GM18498 (cell line): ENCODE measurements around the gene MAML3.

Experiments
- ATAC-seq: cut with Tn5 transposase; IDR thresholded peaks from one replicate; pipeline ENCODE4 v1.9.1; 2021; ENCODE audit warnings: mild to moderate bottlenecking, moderate library complexity; ENCODE audit not compliant: unreplicated experiment

The MAML3 gene

GRCh38 chr4:140048419-140048995 is 105.5 kb downstream of the MAML3 start:
- ATAC-seq: no peak

- no peak for ATAC-seq
Measured at GRCh38 chr4:140047786-140048185, 106.2 kb downstream of the MAML3 start.

GRCh38 chr4:140047017-140047640 is 106.9 kb downstream of the MAML3 start:
- ATAC-seq: no peak

- no peak for ATAC-seq
Measured at GRCh38 chr4:140046543-140046942, 107.4 kb downstream of the MAML3 start.

- ATAC-seq: no peak
Measured at GRCh38 chr4:140046016-140046415, 108.0 kb downstream of the MAML3 start.

- no peak for ATAC-seq
Measured at GRCh38 chr4:140044337-140044902, 109.6 kb downstream of the MAML3 start.

- no peak for ATAC-seq
Measured at GRCh38 chr4:140042634-140043033, 111.3 kb downstream of the MAML3 start.

GRCh38 chr4:140038031-140038533 is 115.9 kb downstream of the MAML3 start:
- ATAC-seq: no peak

GRCh38 chr4:140037353-140038030 is 116.5 kb downstream of the MAML3 start:
- no peak for ATAC-seq

- no peak for ATAC-seq
Measured at GRCh38 chr4:140031706-140032105, 122.3 kb downstream of the MAML3 start.

- ATAC-seq: no peak
Measured at GRCh38 chr4:140031061-140031460, 122.9 kb downstream of the MAML3 start.

- no peak for ATAC-seq
Measured at GRCh38 chr4:140028676-140029517, 125.1 kb downstream of the MAML3 start.

- ATAC-seq: no peak
Measured at GRCh38 chr4:140028101-140028500, 125.9 kb downstream of the MAML3 start.

GRCh38 chr4:140027101-140027500 is 126.9 kb downstream of the MAML3 start:
- no peak for ATAC-seq

GRCh38 chr4:140025470-140025869 is 128.5 kb downstream of the MAML3 start:
- no peak for ATAC-seq

GRCh38 chr4:140020457-140021361 is 133.3 kb downstream of the MAML3 start:
- no peak for ATAC-seq

- no peak for ATAC-seq
Measured at GRCh38 chr4:140019619-140020347, 134.2 kb downstream of the MAML3 start.

- no peak for ATAC-seq
Measured at GRCh38 chr4:140018931-140019618, 134.9 kb downstream of the MAML3 start.

GRCh38 chr4:140014284-140014683 is 139.7 kb downstream of the MAML3 start:
- no peak for ATAC-seq
